Osteocyte (in vitro differentiated cells): ENCODE data around the gene APP. TPM values are rescaled to one million over a fixed set of nuclear protein-coding genes. Genes with fewer than 3 reads are reported as not detected.
"Not testable (repeated sequence)": the region's sequence is repeated elsewhere in the genome, so short reads cannot be mapped to it uniquely, and the experiment has no call there.

Source experiments
- DNase-seq: peaks from one replicate; pipeline ENCODE4 v3.0.0; 2021; ENCODE audit warnings: mixed read lengths; ENCODE audit not compliant: unreplicated experiment; ENCODE audit errors: extremely low spot score
- H3K27ac Mint-ChIP-seq: one replicate; pipeline ENCODE4 v1.8.0; 2021; ENCODE audit warnings: mild to moderate bottlenecking, mixed read lengths; ENCODE audit not compliant: unreplicated experiment
- H3K27me3 Mint-ChIP-seq: one replicate; pipeline ENCODE4 v1.8.0; 2021; ENCODE audit warnings: mixed read lengths; ENCODE audit not compliant: unreplicated experiment
- H3K36me3 Mint-ChIP-seq: one replicate; pipeline ENCODE4 v1.8.0; 2021; ENCODE audit warnings: mixed read lengths; ENCODE audit not compliant: unreplicated experiment
- H3K4me1 Mint-ChIP-seq: one replicate; pipeline ENCODE4 v1.8.0; 2021; ENCODE audit warnings: mixed read lengths; ENCODE audit not compliant: unreplicated experiment
- H3K4me3 Mint-ChIP-seq: one replicate; pipeline ENCODE4 v1.8.0; 2021; ENCODE audit warnings: mild to moderate bottlenecking, moderate library complexity, mixed read lengths; ENCODE audit not compliant: unreplicated experiment
- H3K9me3 Mint-ChIP-seq: one replicate; pipeline ENCODE4 v1.8.0; 2021; ENCODE audit warnings: mixed read lengths; ENCODE audit not compliant: unreplicated experiment
- CTCF ChIP-seq: fragments of 200-600 bp; sonication (generic); IDR thresholded peaks from 2 replicates; pipeline ENCODE4 v1.5.0; 2021; ENCODE audit warnings: antibody characterized with exemption, mild to moderate bottlenecking, moderate library complexity
- total RNA-seq: library from RNA; stranded (reverse); gene quantifications from 2 replicates; pipeline ENCODE4 v1.2.1, GENCODE V29; 2021

Gene APP
- total RNA-seq, 1 donor from 2014 or later: 698 TPM

- DNase-seq: no peak
- H3K4me1 Mint-ChIP-seq: peaks cover 13% of the 10 kb centered on the region
- H3K36me3 Mint-ChIP-seq: peaks cover 17% of the 10 kb centered on the region
- H3K27me3 Mint-ChIP-seq: no peaks in the 10 kb centered on the region
- H3K9me3 Mint-ChIP-seq: no peaks in the 10 kb centered on the region
- no peak overlapping the region for H3K4me3 Mint-ChIP-seq
- TF ChIP-seq CTCF: no peak
- no peak overlapping the region for H3K27ac Mint-ChIP-seq
Measured at GRCh38 chr21:26013970-26014369, 156.6 kb downstream of the APP start.

- Mint-ChIP-seq H3K36me3 (peaks cover 15% of the 10 kb centered on the region), H3K4me1 (peaks cover 16% of the 10 kb centered on the region)
- H3K27ac Mint-ChIP-seq, DNase-seq, H3K27me3 Mint-ChIP-seq, H3K4me3 Mint-ChIP-seq, H3K9me3 Mint-ChIP-seq: not testable (repeated sequence)
Measured at GRCh38 chr21:26012482-26012881, 158.1 kb downstream of the APP start.

GRCh38 chr21:26011292-26011940, 159.2 kb downstream of the APP start:
- Mint-ChIP-seq H3K4me1 (peaks cover 16% of the 10 kb centered on the region), H3K9me3 (no peaks in the 10 kb centered on the region), H3K27me3 (no peaks in the 10 kb centered on the region), H3K36me3 (peaks cover 15% of the 10 kb centered on the region), H3K4me3 (no peak overlapping the region), H3K27ac (no peak overlapping the region)
- no peak for TF ChIP-seq CTCF
- no peak for DNase-seq

GRCh38 chr21:26007951-26008498, 162.5 kb downstream of the APP start:
- no peak for TF ChIP-seq CTCF
- H3K4me3 Mint-ChIP-seq: no peak overlapping the region
- no peaks in the 10 kb centered on the region for H3K9me3 Mint-ChIP-seq
- no peaks in the 10 kb centered on the region for H3K27me3 Mint-ChIP-seq
- H3K27ac Mint-ChIP-seq: no peak overlapping the region
- H3K36me3 Mint-ChIP-seq: peaks cover 12% of the 10 kb centered on the region
- H3K4me1 Mint-ChIP-seq: peaks cover 9% of the 10 kb centered on the region
- no peak for DNase-seq

- H3K27me3 Mint-ChIP-seq: no peaks in the 10 kb centered on the region
Measured at GRCh38 chr21:26005464-26005863, 165.1 kb downstream of the APP start.

More at GRCh38 chr21:26005464-26005863, 165.1 kb downstream of the APP start:
- DNase-seq: no peak
- H3K4me3 Mint-ChIP-seq: no peak overlapping the region
- no peak overlapping the region for H3K27ac Mint-ChIP-seq
- peaks cover 18% of the 10 kb centered on the region for H3K36me3 Mint-ChIP-seq
- TF ChIP-seq CTCF: no peak
- H3K9me3 Mint-ChIP-seq: no peaks in the 10 kb centered on the region
- peaks cover 9% of the 10 kb centered on the region for H3K4me1 Mint-ChIP-seq
